Stimulated activated CD4-positive, alpha-beta T cell treated with anti-CD3 and anti-CD28 coated beads, Interleukin-4, amount 100 ng/mL, for 1 hour (primary cell): Measurements from ENCODE around the gene IFNAR1.
A peak's percentile ranks its signal among the peaks of the same experiment; 100 is the strongest.

Experiments
- DNase-seq: peaks from one replicate; pipeline ENCODE4 v3.0.0-alpha.2; 2020

IFNAR1 gene

DNA sequence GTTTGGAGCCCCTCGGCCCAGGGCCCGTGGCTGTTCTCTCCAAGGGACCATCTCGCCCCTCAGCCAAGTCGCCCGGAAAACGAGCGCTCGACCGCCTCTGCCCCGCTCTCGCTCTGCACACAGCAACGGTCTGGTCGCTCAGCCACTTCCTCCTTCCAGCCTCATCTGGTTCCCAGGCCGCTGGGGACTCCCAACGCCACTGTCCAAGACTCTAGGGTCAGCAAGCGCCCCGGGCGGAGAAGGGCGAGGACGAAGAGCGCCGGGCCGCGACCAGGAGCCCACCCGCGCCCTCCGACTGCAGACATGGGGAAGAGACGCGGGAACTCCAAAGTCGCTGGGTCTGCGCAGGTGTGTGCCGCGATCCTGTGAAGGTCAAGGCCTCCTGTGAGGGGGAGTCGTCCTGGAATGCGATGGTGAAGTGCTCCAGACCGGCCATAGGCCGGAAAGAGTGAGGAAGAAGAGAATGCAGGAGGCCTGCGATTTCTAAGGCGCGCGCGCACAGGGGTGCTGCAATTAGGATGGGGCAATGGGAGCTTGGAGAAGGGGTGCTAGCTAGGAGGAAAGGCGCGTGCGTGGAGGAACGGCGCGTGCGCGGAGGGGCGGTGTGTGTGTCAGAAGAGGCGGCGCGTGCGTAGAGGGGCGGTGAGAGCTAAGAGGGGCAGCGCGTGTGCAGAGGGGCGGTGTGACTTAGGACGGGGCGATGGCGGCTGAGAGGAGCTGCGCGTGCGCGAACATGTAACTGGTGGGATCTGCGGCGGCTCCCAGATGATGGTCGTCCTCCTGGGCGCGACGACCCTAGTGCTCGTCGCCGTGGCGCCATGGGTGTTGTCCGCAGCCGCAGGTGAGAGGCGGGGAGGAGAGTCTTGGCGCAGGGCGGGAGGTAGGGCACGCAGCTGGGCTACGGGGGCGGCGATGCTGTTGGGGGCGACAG, at the start of gene IFNAR1:
Gene IFNAR1 (plus strand): TSS at position 680 of the 931 bp plus-strand sequence. CDS start 86 bp downstream, at position 766.
- peak; percentile 99 for DNase-seq

DNA sequence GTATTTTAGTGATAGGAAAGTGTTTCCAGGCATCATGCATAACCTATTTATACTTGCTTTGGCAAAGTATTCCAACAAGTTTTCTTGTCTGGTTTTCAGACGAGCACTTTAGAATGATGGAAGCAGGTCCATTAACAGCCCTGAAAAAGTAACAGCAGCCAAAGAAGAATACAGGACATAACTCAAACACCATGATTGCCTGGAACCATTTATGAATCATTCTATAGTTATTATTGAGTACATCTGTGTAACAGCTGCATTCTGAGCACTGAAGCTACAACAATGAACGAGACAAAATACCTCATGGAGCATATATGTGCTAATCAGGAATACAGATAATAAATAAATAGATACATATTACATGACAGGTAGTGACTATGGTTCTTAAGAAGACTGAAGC, 46.0 kb upstream of the IFNAR1 start:
- DNase-seq: no peak

GRCh38 chr21:33279330-33279820, 45.4 kb upstream of the IFNAR1 start:
- DNase-seq: no peak

- no peak for DNase-seq
Observed at GRCh38 chr21:33281096-33281652, 43.6 kb upstream of the IFNAR1 start.

GRCh38 chr21:33283203-33283602, 41.6 kb upstream of the IFNAR1 start:
- DNase-seq: no peak

DNA sequence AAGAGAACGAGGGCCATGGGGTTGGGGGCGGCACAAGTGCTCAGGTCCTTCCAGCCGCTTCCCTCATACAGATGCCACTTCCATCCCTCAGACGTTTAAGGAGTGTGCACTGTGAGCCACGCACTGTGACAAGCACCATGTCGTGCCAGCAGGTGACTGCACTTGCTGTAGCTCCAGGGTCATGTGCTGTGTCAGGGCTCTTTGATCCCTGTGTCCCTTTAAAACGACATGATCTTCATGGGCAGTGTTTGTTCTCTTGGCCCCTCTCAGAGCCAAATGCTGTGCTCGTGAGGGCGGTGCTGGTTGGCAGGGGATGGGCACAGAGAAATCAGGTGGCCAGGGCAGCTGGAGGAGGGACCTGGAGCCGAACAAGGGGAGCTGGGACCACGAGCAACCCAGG, 38.7 kb upstream of the IFNAR1 start:
- no peak for DNase-seq

DNA sequence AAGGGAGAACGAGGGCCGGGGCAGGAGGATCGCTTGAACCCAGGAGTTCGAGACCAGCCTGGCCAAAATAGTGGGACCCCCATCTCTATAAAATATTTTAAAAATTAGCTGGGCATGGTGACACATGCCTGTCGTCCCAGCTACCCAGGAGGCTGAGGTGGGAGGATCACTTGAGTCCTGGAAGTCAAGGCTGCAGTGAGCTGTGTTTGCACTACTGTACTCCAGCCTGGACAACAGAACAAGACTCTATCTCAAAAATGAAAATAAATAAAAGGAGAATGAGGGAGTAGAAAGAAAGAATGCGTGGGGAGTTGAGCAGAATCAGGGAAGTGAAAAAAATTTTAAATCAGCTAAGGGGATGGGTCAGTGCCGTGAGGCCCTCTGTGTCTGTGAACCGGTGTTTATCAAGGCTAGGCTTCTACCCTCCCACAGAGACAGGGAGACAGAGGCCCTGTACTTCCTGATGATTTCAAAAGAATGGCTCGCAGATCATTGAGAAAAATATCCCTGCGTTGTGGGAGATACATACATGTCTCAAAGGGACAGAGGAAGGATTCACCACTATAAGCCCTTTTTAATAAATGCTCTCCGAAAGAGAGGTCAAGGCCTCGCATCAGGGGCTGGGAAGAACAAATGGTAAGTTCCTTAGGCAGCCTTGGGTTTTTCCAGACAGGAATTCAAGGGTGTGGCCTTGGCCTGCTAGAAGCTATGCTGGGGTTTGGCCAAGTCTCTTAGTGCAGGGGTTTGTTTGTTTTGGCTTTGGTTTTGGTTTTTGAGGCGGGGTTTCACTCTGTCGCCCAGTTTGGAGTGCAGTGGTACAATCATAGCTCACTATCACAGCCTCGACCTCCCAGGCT, 37.9 kb upstream of the IFNAR1 start:
- DNase-seq: no peak

- no peak for DNase-seq
Observed at GRCh38 chr21:33289199-33289819, 35.5 kb upstream of the IFNAR1 start.

DNA sequence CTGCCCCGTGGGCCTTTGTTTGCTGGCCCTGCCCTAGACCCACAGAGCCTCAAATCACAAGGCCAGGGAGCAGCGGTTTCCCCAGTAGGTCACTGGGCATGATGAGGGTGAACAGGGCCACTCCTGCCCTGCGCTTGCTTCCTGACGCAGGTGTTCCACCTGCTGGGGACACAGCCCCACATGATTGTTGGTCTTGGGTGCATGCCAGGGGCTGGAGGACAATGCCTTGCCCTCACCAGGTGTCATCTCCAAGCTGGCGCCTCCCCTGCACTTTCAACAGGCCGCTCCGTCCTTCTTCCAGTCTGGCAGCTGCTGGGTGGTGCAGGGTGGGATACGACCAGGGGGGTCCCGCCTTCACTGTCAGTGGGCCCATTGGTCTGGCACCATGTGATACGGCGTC, 34.3 kb upstream of the IFNAR1 start:
- DNase-seq: no peak

DNA sequence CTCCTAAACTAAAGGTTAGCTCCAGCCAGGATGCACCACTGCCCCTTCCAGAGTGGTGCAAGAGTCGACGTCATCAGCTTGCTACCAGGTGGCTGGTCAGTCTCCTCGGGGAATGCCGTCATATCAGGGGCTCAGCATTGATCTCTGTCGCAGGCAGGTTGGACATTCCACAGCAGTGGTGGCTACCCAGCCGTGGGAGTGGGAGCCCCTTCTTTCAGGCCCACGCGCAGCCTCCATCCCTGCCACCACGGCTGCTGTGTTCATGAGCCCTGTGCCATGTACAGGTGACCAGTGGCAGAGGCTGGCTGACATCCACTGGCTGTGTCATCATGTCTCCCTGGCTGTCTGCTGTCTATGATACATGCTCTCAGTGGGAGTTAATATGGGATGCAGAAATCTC, 33.1 kb upstream of the IFNAR1 start:
- no peak for DNase-seq

DNA sequence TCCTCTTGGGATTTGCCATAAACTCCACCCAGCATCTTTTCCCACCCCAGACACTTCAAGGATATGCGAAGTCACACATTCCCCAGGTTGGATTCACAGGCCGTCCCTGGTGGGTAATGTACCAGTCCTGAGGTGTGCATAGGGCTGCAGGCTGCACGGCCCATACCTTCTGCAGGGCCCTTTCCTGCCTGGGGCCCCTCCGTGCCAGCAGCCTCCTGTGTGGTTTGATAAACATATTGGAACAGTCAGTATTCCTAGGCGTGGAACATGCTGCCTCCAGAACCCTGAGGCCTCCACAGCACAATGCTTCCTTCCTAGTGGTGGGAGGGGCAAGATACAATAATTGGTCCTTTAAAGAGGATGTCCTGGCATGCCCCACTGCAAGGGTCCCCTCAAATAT, 32.0 kb upstream of the IFNAR1 start:
- DNase-seq: no peak

GRCh38 chr21:33293136-33293535, 31.6 kb upstream of the IFNAR1 start:
- no peak for DNase-seq

DNA sequence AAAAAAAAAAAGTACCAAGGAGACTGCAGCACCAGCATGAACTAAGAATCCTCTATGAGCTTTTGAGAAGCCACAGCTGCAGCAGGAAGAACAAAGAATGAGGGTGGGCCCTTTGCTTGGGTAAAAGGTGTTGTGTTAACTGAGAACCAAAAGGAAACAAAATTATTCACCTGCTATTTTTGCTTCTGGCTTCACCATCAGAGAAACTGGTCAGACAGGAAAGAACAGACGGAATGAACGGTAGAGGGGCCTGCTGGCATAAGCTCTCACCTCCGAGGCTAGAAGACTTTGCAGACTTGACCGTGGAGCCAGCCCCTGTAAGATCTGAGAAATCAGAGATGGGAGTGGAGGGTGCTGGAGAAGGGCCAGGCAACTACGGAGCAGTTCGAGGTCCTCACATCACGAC, 31.0 kb upstream of the IFNAR1 start:
- no peak for DNase-seq

DNA sequence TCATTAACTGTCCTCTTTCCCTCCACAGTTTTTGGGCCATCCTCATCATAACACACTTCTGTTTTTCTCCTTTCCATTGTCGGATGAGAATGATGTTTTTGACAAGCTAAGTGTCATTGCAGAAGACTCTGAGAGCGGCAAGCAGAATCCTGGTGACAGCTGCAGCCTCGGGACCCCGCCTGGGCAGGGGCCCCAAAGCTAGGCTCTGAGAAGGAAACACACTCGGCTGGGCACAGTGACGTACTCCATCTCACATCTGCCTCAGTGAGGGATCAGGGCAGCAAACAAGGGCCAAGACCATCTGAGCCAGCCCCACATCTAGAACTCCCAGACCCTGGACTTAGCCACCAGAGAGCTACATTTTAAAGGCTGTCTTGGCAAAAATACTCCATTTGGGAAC, 28.6 kb upstream of the IFNAR1 start:
- no peak for DNase-seq

DNA sequence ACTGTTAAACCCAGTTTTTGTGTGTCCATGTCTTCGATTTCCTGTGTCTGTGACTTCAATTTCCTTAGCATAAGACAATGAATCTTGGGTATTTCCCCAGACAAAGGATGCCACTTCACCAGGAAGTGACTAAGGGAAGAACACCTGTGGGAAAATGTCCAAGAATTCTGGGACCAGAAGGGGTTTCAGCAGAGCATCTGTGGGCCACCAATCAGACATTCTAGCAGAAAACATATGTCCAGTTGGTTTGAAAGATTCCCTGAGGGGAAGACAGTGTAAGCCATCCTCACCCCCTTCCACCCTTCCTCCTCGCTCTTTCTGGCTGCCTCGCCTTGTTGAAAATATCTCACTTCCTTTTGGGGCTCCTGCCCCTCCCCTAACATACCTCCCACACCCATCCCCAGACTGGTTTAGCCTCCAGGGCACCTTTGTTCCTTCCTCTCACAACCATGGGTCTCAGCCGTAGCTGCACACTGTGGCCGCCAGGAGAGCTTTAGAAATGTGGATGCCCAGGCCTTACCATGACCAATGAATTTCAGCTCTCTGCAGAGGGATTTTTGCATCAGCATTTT, 25.5 kb upstream of the IFNAR1 start:
- DNase-seq: peak; percentile 27

- no peak for DNase-seq
Observed at GRCh38 chr21:33300701-33301631, 23.8 kb upstream of the IFNAR1 start.

DNA sequence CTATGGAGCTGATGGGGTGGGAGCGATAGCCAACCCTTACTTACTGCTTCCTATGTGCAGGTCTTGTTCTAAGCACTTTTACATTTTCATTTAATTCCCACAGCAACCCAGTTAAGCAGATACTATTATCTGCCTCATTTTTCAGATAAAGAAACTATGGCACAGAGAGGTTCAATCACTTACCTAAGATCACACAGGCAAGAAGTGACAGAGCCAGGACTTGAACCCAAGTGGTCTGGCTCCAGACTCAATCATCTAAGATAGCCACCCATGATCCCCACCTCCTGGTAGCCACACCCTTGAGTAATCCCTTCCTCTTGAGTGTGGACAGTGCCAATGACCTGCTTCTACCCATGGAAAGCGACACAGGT, 23.2 kb upstream of the IFNAR1 start:
- DNase-seq: no peak

GRCh38 chr21:33302055-33302454, 22.7 kb upstream of the IFNAR1 start:
- no peak for DNase-seq

DNA sequence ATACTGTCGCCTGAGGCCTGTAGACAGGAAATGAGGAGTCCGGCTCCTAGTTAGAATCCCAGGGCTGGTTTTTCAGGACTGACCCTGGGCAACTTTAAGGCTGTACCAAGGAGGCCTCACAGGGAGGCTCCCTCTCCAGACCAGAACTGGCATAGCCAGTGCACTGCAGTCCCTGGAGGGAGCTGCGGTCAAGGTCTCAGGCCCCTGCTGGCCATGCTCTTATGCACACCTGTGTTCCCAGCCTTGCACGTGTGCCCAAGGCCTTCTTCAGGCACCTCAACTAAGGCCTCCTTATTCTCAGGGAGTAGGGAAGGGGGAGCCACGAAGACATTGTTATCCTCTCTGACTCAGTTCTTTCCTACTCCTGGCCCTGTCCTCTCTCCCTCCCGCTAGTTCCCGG, 22.0 kb upstream of the IFNAR1 start:
- no peak for DNase-seq

DNA sequence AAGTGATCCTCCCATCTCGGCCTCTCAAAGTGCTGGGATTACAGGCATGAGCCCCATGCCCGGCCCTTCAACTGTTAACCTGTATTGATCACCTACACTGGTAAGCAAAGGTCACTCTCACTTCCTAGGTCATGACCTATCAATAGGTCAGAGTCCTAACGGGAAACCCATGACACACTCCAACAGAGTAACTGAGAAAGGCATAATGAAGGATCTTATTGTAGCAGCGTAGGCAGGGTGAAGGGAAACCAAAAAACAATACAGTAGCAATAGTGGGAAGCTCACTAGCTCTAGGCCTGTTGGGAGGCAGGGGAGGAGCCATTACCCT, 19.5 kb upstream of the IFNAR1 start:
- no peak for DNase-seq

- no peak for DNase-seq
Observed at GRCh38 chr21:33305938-33306337, 18.8 kb upstream of the IFNAR1 start.
